ENCODE data around the gene NUDT6. TPM values are rescaled to one million over a fixed set of nuclear protein-coding genes. Genes with fewer than 3 reads are reported as not detected.

The NUDT6 gene, protein sequence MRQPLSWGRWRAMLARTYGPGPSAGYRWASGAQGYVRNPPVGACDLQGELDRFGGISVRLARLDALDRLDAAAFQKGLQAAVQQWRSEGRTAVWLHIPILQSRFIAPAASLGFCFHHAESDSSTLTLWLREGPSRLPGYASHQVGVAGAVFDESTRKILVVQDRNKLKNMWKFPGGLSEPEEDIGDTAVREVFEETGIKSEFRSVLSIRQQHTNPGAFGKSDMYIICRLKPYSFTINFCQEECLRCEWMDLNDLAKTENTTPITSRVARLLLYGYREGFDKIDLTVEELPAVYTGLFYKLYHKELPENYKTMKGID
- polyA plus RNA-seq (12.4 and 12.5 TPM in 2 replicates), polyA minus RNA-seq (7.1 and 8.8 TPM in 2 replicates)

- H3K4me2 ChIP-seq (ENCODE audit: low read length), result peak within 1 kb of the TSS; percentile 74
- H3F3A ChIP-seq (ENCODE audit: insufficient read depth, low read length, poor library complexity, severe bottlenecking), result no peaks in the 10 kb centered on the region
- no peaks in the 10 kb centered on the region for H3K9me2 ChIP-seq (ENCODE audit: insufficient read depth, low read length)
- H3K4me3 ChIP-seq (ENCODE audit: low read length), result peak within 1 kb of the TSS; percentile 89
- peak within 1 kb of the TSS; percentile 93 for H2AFZ ChIP-seq (ENCODE audit: low read depth, low read length)
- peak within 1 kb of the TSS; percentile 64 for H3K27ac ChIP-seq (ENCODE audit: low read length)
- no peaks in the 10 kb centered on the region for H3K9me3 ChIP-seq (ENCODE audit: low read length)
- no peaks in the 10 kb centered on the region for H3K36me3 ChIP-seq (ENCODE audit: insufficient read depth, low read length)
- TF ChIP-seq EZH2 (IDR thresholded peaks at IDR 0.05; ENCODE audit: borderline replicate concordance, insufficient read depth, low read length, poor library complexity, severe bottlenecking), result no peak
- TF ChIP-seq RAD21 (conservative IDR thresholded peaks at IDR 0.05), result peak; percentile 26
- TF ChIP-seq SMC3 (conservative IDR thresholded peaks at IDR 0.05; ENCODE audit: poor library complexity), result no peak
- TF ChIP-seq, protein P1, sequence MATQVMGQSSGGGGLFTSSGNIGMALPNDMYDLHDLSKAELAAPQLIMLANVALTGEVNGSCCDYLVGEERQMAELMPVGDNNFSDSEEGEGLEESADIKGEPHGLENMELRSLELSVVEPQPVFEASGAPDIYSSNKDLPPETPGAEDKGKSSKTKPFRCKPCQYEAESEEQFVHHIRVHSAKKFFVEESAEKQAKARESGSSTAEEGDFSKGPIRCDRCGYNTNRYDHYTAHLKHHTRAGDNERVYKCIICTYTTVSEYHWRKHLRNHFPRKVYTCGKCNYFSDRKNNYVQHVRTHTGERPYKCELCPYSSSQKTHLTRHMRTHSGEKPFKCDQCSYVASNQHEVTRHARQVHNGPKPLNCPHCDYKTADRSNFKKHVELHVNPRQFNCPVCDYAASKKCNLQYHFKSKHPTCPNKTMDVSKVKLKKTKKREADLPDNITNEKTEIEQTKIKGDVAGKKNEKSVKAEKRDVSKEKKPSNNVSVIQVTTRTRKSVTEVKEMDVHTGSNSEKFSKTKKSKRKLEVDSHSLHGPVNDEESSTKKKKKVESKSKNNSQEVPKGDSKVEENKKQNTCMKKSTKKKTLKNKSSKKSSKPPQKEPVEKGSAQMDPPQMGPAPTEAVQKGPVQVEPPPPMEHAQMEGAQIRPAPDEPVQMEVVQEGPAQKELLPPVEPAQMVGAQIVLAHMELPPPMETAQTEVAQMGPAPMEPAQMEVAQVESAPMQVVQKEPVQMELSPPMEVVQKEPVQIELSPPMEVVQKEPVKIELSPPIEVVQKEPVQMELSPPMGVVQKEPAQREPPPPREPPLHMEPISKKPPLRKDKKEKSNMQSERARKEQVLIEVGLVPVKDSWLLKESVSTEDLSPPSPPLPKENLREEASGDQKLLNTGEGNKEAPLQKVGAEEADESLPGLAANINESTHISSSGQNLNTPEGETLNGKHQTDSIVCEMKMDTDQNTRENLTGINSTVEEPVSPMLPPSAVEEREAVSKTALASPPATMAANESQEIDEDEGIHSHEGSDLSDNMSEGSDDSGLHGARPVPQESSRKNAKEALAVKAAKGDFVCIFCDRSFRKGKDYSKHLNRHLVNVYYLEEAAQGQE (IDR thresholded peaks at IDR 0.05; ENCODE audit: borderline replicate concordance), result peak; percentile 12
- no peak for TF ChIP-seq TAF1 (IDR thresholded peaks at IDR 0.05; ENCODE audit: low read depth)
- no peak for TF ChIP-seq MXI1 (conservative IDR thresholded peaks at IDR 0.05; ENCODE audit: poor library complexity, severe bottlenecking)
- TF ChIP-seq POLR2AphosphoS5 (IDR thresholded peaks at IDR 0.05), result no peak
- no peak for TF ChIP-seq CTCF (IDR thresholded peaks at IDR 0.05; ENCODE audit: poor library complexity, severe bottlenecking)
- TF ChIP-seq EP300 (conservative IDR thresholded peaks at IDR 0.05; ENCODE audit: poor library complexity, severe bottlenecking), result no peak
- H3K27me3 ChIP-seq (ENCODE audit: insufficient read depth, low read depth, low read length), result no peaks in the 10 kb centered on the region
- H3K79me2 ChIP-seq (replicated peaks; ENCODE audit: insufficient read depth, low read length), result peaks cover 23% of the 10 kb centered on the region
- no peaks in the 10 kb centered on the region for H4K20me1 ChIP-seq (ENCODE audit: insufficient read depth)
- H3K9ac ChIP-seq (ENCODE audit: low read length), result peak within 1 kb of the TSS; percentile 75
These were observed at the start of gene NUDT6 for GRCh38 chr4:122921971-122922876. Gene NUDT6 (minus strand): TSS chr4:122922597. CDS start chr4:122922572, 25 bp downstream.

DNA sequence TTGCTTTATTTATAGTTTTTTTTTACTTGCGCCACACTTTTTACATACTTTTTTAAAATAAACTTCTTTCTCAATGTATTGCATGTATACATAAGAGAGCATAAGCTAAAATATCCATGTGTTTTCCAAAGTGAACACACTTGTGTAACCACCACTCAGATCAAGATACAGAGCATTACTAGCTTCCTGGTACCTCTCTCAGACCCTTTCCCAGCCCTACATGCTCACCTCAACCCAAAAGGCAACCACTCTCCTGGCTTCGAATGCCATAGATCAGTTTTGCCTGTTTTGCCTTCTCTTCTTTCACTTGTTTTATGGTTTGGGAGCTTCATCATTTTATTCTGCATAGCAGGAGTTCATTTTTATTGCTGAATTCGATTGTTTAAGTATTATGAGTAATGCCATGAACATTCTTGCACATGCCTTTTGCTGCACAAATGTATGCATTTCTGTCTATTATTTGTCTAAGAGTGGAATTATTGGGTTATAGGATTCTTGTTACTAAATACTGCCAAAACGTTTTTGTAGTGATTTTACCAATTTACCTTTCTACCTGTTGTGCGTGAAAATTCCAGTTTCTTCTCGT lies 45.9 kb upstream of the NUDT6 start:
- H3F3A ChIP-seq (ENCODE audit: insufficient read depth, low read length, poor library complexity, severe bottlenecking), result no peaks in the 10 kb centered on the region
- H3K4me2 ChIP-seq (ENCODE audit: low read length), result no peak overlapping the region
- H3K4me3 ChIP-seq (ENCODE audit: low read length), result no peak overlapping the region
- no peaks in the 10 kb centered on the region for H4K20me1 ChIP-seq (ENCODE audit: insufficient read depth)
- H2AFZ ChIP-seq (ENCODE audit: low read depth, low read length), result no peak overlapping the region
- TF ChIP-seq EZH2 (IDR thresholded peaks at IDR 0.05; ENCODE audit: borderline replicate concordance, insufficient read depth, low read length, poor library complexity, severe bottlenecking) (no peak), SMC3 (conservative IDR thresholded peaks at IDR 0.05; ENCODE audit: poor library complexity) (no peak), EP300 (conservative IDR thresholded peaks at IDR 0.05; ENCODE audit: poor library complexity, severe bottlenecking) (no peak), RAD21 (conservative IDR thresholded peaks at IDR 0.05) (no peak), CTCF (IDR thresholded peaks at IDR 0.05; ENCODE audit: poor library complexity, severe bottlenecking) (no peak), TAF1 (IDR thresholded peaks at IDR 0.05; ENCODE audit: low read depth) (no peak), POLR2AphosphoS5 (IDR thresholded peaks at IDR 0.05) (no peak), MXI1 (conservative IDR thresholded peaks at IDR 0.05; ENCODE audit: poor library complexity, severe bottlenecking) (no peak)
- TF ChIP-seq, protein P1 (IDR thresholded peaks at IDR 0.05; ENCODE audit: borderline replicate concordance), result no peak
- no peaks in the 10 kb centered on the region for H3K9me2 ChIP-seq (ENCODE audit: insufficient read depth, low read length)
- no peaks in the 10 kb centered on the region for H3K79me2 ChIP-seq (replicated peaks; ENCODE audit: insufficient read depth, low read length)
- no peak overlapping the region for H3K27ac ChIP-seq (ENCODE audit: low read length)
- H3K9me3 ChIP-seq (ENCODE audit: low read length), result no peaks in the 10 kb centered on the region
- no peaks in the 10 kb centered on the region for H3K36me3 ChIP-seq (ENCODE audit: insufficient read depth, low read length)
- H3K9ac ChIP-seq (ENCODE audit: low read length), result no peak overlapping the region
- H3K27me3 ChIP-seq (ENCODE audit: insufficient read depth, low read depth, low read length), result no peaks in the 10 kb centered on the region

Measured in neural cell (in vitro differentiated cells).